B cell (primary cell): Measurements from ENCODE around the gene CPNE1. TPM values are rescaled to one million over a fixed set of nuclear protein-coding genes. Genes with fewer than 3 reads are reported as not detected.
A peak's percentile ranks its signal among the peaks of the same experiment; 100 is the strongest.

Source experiments
- ATAC-seq: fragments of 200-7000 bp; cut with Tn5 transposase; one replicate; pipeline ENCODE4 v1.10.0; 2021; ENCODE audit warnings: low read depth, mild to moderate bottlenecking, moderate number of reproducible peaks, moderate library complexity
- CTCF ChIA-PET: fragments of 350-600 bp; sonication (Branson Sonifier 250); formaldehyde crosslinking; loops from one replicate; lab custom pipeline; 2021; ENCODE audit warnings: antibody characterized with exemption, inconsistent platforms; lab: Charles Lee
- POLR2A ChIA-PET: fragments of 350-600 bp; sonication (Branson Sonifier 250); formaldehyde crosslinking; loops from one replicate; lab custom pipeline; 2021; ENCODE audit warnings: antibody characterized with exemption; lab: Charles Lee
- DNase-seq: peaks from one replicate; pipeline ENCODE4 v3.0.0; 2013
- H2AFZ ChIP-seq: 2 replicates; pipeline ENCODE4 v1.6.1; 2012; ENCODE audit warnings: mild to moderate bottlenecking, low read depth, low read length; ENCODE audit not compliant: insufficient read depth, poor library complexity, severe bottlenecking
- H3K27ac ChIP-seq, 2 donors: 1 replicate in 1 of 2; 2 replicates in 1 of 2; pipeline ENCODE4 v1.5.1; 2012 to 2013; ENCODE audit warnings: low read length in 2 of 2, mild to moderate bottlenecking in 2 of 2, moderate library complexity in 1 of 2
- H3K27me3 ChIP-seq, 4 experiments: fragments of 200-600 bp in 1 of 4; sonication (generic) in 1 of 4; replicated peaks in 1 of 4; 1 replicate in 2 of 4; 2 replicates in 2 of 4; pipeline versions ENCODE4 v1.6.1 to v1.7.0; 2013 to 2016; ENCODE audit warnings: low read length in 3 of 4, mild to moderate bottlenecking in 2 of 4, mixed read lengths in 1 of 4, moderate library complexity in 1 of 4; ENCODE audit not compliant: insufficient read depth in 4 of 4, control insufficient read depth in 3 of 4; ENCODE audit errors: control extremely low read depth in 1 of 4
- H3K36me3 ChIP-seq, 2 experiments: replicated peaks in 1 of 2; 1 replicate in 1 of 2; 2 replicates in 1 of 2; pipeline versions ENCODE4 v1.6.1 to v1.7.1; 2013; ENCODE audit warnings: low read length in 1 of 2; ENCODE audit not compliant: insufficient read depth in 2 of 2, control insufficient read depth in 1 of 2; ENCODE audit errors: control extremely low read depth in 1 of 2, extremely low read depth in 1 of 2
- H3K4me1 ChIP-seq, 2 donors: fragments of 200-600 bp in 1 of 2; sonication (generic) in 1 of 2; 1 replicate in 1 of 2; 2 replicates in 1 of 2; pipeline versions ENCODE4 v1.5.1 to v1.6.1; 2013 to 2017; ENCODE audit warnings: low read length in 2 of 2; ENCODE audit not compliant: control insufficient read depth in 2 of 2, insufficient read depth in 2 of 2
- H3K4me2 ChIP-seq: replicated peaks from 2 replicates; pipeline ENCODE3; 2012; ENCODE audit warnings: mild to moderate bottlenecking, low read depth, low read length; ENCODE audit not compliant: poor library complexity, severe bottlenecking
- H3K4me3 ChIP-seq, 5 experiments: fragments of 200-600 bp in 1 of 5; sonication (generic) in 1 of 5; 1 replicate in 3 of 5; 2 replicates in 2 of 5; pipeline versions ENCODE4 v1.5.1 to v1.7.0; 2011 to 2016; ENCODE audit warnings: low read length in 4 of 5, mild to moderate bottlenecking in 4 of 5, low read depth in 2 of 5, control low read depth in 1 of 5, moderate library complexity in 1 of 5; ENCODE audit not compliant: insufficient read depth in 1 of 5; ENCODE audit errors: control extremely low read depth in 1 of 5, extremely low read depth in 1 of 5
- H3K79me2 ChIP-seq: fragments of 200-600 bp; sonication (generic); one replicate; pipeline ENCODE4 v1.6.0; 2016; ENCODE audit warnings: low read length; ENCODE audit not compliant: control insufficient read depth, insufficient read depth
- H3K9ac ChIP-seq: fragments of 200-600 bp; sonication (generic); 2 replicates; pipeline ENCODE4 v1.6.1; 2017; ENCODE audit warnings: mild to moderate bottlenecking, low read length, moderate library complexity
- H3K9me3 ChIP-seq, 3 donors: one replicate each; pipeline versions ENCODE4 v1.6.1 to v1.7.1; 2013; ENCODE audit warnings: low read length in 2 of 3; ENCODE audit not compliant: control insufficient read depth in 2 of 3, insufficient read depth in 1 of 3; ENCODE audit errors: control extremely low read depth in 1 of 3
- H4K20me1 ChIP-seq: 2 replicates; pipeline ENCODE4 v1.6.0; 2012; ENCODE audit warnings: mild to moderate bottlenecking, low read length; ENCODE audit not compliant: insufficient read depth, control insufficient read depth, poor library complexity, severe bottlenecking
- H3K27ac Mint-ChIP-seq: one replicate; pipeline ENCODE4 v1.8.0; 2021; ENCODE audit warnings: mixed read lengths
- H3K27me3 Mint-ChIP-seq: one replicate; pipeline ENCODE4 v1.8.0; 2021; ENCODE audit warnings: mixed read lengths
- H3K4me1 Mint-ChIP-seq: one replicate; pipeline ENCODE4 v1.8.0; 2021; ENCODE audit warnings: mixed read lengths
- H3K4me3 Mint-ChIP-seq: one replicate; pipeline ENCODE4 v1.8.0; 2021; ENCODE audit warnings: mixed read lengths
- H3K9me3 Mint-ChIP-seq: one replicate; pipeline ENCODE4 v1.8.0; 2022; ENCODE audit warnings: mixed read lengths; ENCODE audit not compliant: insufficient read depth
- EZH2 ChIP-seq: IDR thresholded peaks from 2 replicates; pipeline ENCODE4 v1.6.1; 2012; ENCODE audit warnings: borderline replicate concordance, low read depth, mild to moderate bottlenecking, moderate library complexity, low read length; ENCODE audit not compliant: insufficient read depth, poor library complexity, severe bottlenecking
- WGBS: methylation state at CpG from one replicate; pipeline ENCODE4 v1.1.5; 2013; ENCODE audit warnings: missing lambda C conversion rate; ENCODE audit not compliant: insufficient coverage; 5-methylcytosine and 5-hydroxymethylcytosine counted together
- intact Hi-C: fragments of 100-400 bp; cut with micrococcal nuclease; formaldehyde crosslinking; loops from one replicate; pipeline ENCODE4 v1.10.0; 2022
- polyA plus RNA-seq: library from polyadenylated mRNA; depleted of rRNA; stranded (reverse); fragments of >200 nt; gene quantifications from 2 replicates; pipeline ENCODE4 v1.2.3, GENCODE V29; 2012
- total RNA-seq, 2 donors: library from RNA; stranded (reverse); fragments of 120-200 nt in 1 of 2; gene quantifications; 1 replicate in 1 of 2; 2 replicates in 1 of 2; pipeline versions ENCODE4 v1.2.3 to v1.2.4, GENCODE V29; 2013 to 2022
- TF ChIP-seq, protein P1 (sequence below): fragments of 200-600 bp; IDR thresholded peaks from one replicate; pipeline ENCODE4 v1.8.0; 2022; ENCODE audit warnings: antibody characterized with exemption, mild to moderate bottlenecking

CPNE1 gene
- total and polyA plus RNA-seq, 2 donors (not counting 1 experiment from before 2014, with no cell fraction given), result 321 to 323 TPM

DNA sequence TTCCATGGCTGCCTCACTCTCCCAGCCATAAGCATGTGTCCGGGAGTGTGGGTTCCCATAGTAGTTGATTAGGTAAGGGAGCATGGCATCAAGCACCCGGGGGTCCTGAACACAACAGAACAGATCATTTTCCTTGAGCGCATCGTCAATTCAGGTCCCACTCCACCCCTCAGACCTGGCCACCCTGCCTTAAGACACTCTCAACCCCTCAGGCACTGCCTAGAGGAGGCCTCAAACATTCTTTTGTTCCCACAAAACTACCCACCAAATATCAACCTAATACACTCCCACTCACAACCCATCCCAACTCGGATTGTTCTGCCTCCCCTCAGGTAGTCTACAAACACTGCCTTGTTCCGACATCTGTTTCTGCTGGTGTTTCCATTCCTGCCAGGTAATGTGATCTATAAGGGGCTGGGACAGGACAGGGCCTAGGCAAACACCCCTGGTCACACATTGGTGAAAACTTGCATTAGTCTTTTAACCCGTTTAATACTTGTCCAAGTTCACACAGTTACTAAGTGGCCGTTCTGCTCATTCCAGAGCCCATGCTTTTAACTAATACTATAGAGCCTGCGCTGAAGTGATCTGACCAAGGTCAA, 33.1 kb upstream of the CPNE1 start:
- H3K4me3 ChIP-seq, result peak overlapping the region in 2 of 5 experiments; percentile 87 to 98
- 88% methylated on average over 6 of the region's 9 CpGs for WGBS
- intact Hi-C loops, result loop anchor here (2.0 to 5.0 kb wide), 4 partner anchors 43 to 243 kb away; partner anchors contain the start of genes CEP250 and PHF20
- POLR2A ChIA-PET, result no interaction called here
- Mint-ChIP-seq H3K27ac (peak overlapping the region; percentile 97), H3K4me1 (peaks cover 33% of the 10 kb centered on the region), H3K27me3 (no peaks in the 10 kb centered on the region), H3K9me3 (no peaks in the 10 kb centered on the region), H3K4me3 (peak overlapping the region; percentile 85)
- no peaks in the 10 kb centered on the region for H4K20me1 ChIP-seq
- no peak for TF ChIP-seq EZH2
- TF ChIP-seq, protein P1, sequence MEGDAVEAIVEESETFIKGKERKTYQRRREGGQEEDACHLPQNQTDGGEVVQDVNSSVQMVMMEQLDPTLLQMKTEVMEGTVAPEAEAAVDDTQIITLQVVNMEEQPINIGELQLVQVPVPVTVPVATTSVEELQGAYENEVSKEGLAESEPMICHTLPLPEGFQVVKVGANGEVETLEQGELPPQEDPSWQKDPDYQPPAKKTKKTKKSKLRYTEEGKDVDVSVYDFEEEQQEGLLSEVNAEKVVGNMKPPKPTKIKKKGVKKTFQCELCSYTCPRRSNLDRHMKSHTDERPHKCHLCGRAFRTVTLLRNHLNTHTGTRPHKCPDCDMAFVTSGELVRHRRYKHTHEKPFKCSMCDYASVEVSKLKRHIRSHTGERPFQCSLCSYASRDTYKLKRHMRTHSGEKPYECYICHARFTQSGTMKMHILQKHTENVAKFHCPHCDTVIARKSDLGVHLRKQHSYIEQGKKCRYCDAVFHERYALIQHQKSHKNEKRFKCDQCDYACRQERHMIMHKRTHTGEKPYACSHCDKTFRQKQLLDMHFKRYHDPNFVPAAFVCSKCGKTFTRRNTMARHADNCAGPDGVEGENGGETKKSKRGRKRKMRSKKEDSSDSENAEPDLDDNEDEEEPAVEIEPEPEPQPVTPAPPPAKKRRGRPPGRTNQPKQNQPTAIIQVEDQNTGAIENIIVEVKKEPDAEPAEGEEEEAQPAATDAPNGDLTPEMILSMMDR, result no peak
- H3K27me3 ChIP-seq, result no peaks in the 10 kb centered on the region
- H2AFZ ChIP-seq, result peak overlapping the region; percentile 100
- peak overlapping the region in 1 of 2 donors; percentile 96 for H3K27ac ChIP-seq
- peak overlapping the region; percentile 99 for H3K4me2 ChIP-seq
- H3K36me3 ChIP-seq, result peaks cover 6 to 21% of the 10 kb centered on the region in 2 experiments
- CTCF ChIA-PET, result no interaction called here
- no peak for ATAC-seq
- peaks cover 17 to 23% of the 10 kb centered on the region in 2 donors for H3K4me1 ChIP-seq
- H3K9ac ChIP-seq, result peak overlapping the region; percentile 100
- peaks cover 18% of the 10 kb centered on the region for H3K79me2 ChIP-seq
- DNase-seq, result no peak
- H3K9me3 ChIP-seq, result no peaks in the 10 kb centered on the region

DNA sequence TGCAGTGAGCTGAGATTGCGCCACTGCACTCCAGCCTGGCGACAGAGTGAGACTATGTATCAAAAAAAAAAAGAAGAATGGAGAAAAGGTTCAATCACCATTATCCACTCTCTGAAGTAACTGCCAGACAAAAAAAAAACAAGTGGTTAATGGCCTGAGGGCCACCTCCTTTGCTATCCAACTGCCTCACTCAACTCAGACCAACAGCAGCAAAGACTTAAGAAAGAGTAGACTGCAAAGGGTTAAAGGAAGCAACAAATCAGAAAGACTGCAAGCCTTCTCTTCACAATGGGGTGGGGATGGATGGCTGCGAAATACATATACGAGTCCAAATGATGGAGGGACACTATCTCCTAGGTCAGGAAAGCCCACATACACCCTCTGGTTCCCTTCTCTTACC, 31.3 kb upstream of the CPNE1 start:
- no peaks in the 10 kb centered on the region for H3K27me3 ChIP-seq
- Mint-ChIP-seq H3K27ac (no peak overlapping the region), H3K4me3 (no peak overlapping the region), H3K27me3 (no peaks in the 10 kb centered on the region), H3K9me3 (no peaks in the 10 kb centered on the region), H3K4me1 (peaks cover 33% of the 10 kb centered on the region)
- intact Hi-C loops, result loop anchor here (5.0 kb wide), 1 partner anchor 94 kb away; no protein-coding TSS in a partner anchor
- no peak overlapping the region for H3K4me3 ChIP-seq
- ATAC-seq, result no peak
- H2AFZ ChIP-seq, result no peak overlapping the region
- CTCF ChIA-PET, result no interaction called here
- no peak for DNase-seq
- H3K79me2 ChIP-seq, result peaks cover 18% of the 10 kb centered on the region
- no CpG with 5 or more reads among the region's 4 CpGs for WGBS
- peaks cover 6 to 12% of the 10 kb centered on the region in 2 experiments for H3K36me3 ChIP-seq
- H4K20me1 ChIP-seq, result no peaks in the 10 kb centered on the region
- POLR2A ChIA-PET, result interaction anchor here (0.7 kb wide), 1 partner anchor 75 kb away, joined by 4 read pairs; no protein-coding TSS in a partner anchor
- no peak for TF ChIP-seq EZH2
- TF ChIP-seq, protein P1, result no peak
- H3K4me2 ChIP-seq, result no peak overlapping the region
- H3K9me3 ChIP-seq, result no peaks in the 10 kb centered on the region
- H3K27ac ChIP-seq, result no peak overlapping the region
- H3K4me1 ChIP-seq, result peaks cover 17 to 23% of the 10 kb centered on the region in 2 donors
- H3K9ac ChIP-seq, result no peak overlapping the region
